22Rv1 (cell line): ENCODE measurements around the gene GP5.

Experiments used
- ZFX ChIP-seq: fragments of 450-650 bp; IDR thresholded peaks from 2 replicates; pipeline ENCODE4 v1.6.1; 2017; ENCODE audit warnings: antibody characterized with exemption, borderline replicate concordance
- TF ChIP-seq, protein P1 (sequence below): fragments of 450-650 bp; IDR thresholded peaks from 2 replicates; pipeline ENCODE4 v1.5.1; 2017; ENCODE audit warnings: mild to moderate bottlenecking

GRCh38 chr3:194368918-194369317 lies 30.1 kb downstream of the GP5 start:
- TF ChIP-seq, protein P1, sequence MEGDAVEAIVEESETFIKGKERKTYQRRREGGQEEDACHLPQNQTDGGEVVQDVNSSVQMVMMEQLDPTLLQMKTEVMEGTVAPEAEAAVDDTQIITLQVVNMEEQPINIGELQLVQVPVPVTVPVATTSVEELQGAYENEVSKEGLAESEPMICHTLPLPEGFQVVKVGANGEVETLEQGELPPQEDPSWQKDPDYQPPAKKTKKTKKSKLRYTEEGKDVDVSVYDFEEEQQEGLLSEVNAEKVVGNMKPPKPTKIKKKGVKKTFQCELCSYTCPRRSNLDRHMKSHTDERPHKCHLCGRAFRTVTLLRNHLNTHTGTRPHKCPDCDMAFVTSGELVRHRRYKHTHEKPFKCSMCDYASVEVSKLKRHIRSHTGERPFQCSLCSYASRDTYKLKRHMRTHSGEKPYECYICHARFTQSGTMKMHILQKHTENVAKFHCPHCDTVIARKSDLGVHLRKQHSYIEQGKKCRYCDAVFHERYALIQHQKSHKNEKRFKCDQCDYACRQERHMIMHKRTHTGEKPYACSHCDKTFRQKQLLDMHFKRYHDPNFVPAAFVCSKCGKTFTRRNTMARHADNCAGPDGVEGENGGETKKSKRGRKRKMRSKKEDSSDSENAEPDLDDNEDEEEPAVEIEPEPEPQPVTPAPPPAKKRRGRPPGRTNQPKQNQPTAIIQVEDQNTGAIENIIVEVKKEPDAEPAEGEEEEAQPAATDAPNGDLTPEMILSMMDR: no peak
- TF ChIP-seq ZFX: no peak
